SK-N-SH treated with all-trans-retinoic acid at 6 μM for 48 hours (cell line): ENCODE data around the gene TPK1.

Source experiments
- CSDC2 ChIP-seq: fragments of 250-450 bp; sonication (Bioruptor Pico); IDR thresholded peaks from 2 replicates; pipeline ENCODE4 v1.5.0; 2020; ENCODE audit warnings: mild to moderate bottlenecking, moderate library complexity
- OSR1 ChIP-seq: fragments of 250-450 bp; sonication (Bioruptor Pico); IDR thresholded peaks from 2 replicates; pipeline ENCODE4 v1.8.0; 2022; ENCODE audit warnings: moderate library complexity, mild to moderate bottlenecking, inconsistent platforms
- ZC3H10 ChIP-seq: fragments of 250-450 bp; sonication (Bioruptor Pico); IDR thresholded peaks from 2 replicates; pipeline ENCODE4 v1.5.1; 2021; ENCODE audit warnings: mild to moderate bottlenecking, moderate library complexity
- ZFP3 ChIP-seq: fragments of 250-450 bp; sonication (Bioruptor Pico); IDR thresholded peaks from 2 replicates; pipeline ENCODE4 v1.5.0; 2020; ENCODE audit warnings: mild to moderate bottlenecking, moderate library complexity
- ZFP30 ChIP-seq: fragments of 450-650 bp; formaldehyde crosslinking; IDR thresholded peaks from 2 replicates; pipeline ENCODE4 v1.5.0; 2022; ENCODE audit warnings: mild to moderate bottlenecking, moderate library complexity

GRCh38 chr7:144784943-144785342, 50.9 kb downstream of the TPK1 start:
- no peak for TF ChIP-seq ZFP30 (CRISPR knock-in tag)
- TF ChIP-seq ZC3H10 (CRISPR knock-in tag): no peak
- no peak for TF ChIP-seq OSR1
- no peak for TF ChIP-seq ZFP3 (CRISPR knock-in tag)
- TF ChIP-seq CSDC2: no peak
